Keratinocyte (primary cell): ENCODE measurements around the gene CLCNKB. TPM values are rescaled to one million over a fixed set of nuclear protein-coding genes. Genes with fewer than 3 reads are reported as not detected.

ENCODE experiments used
- DNase-seq: peaks from one replicate; pipeline ENCODE4 v3.0.0-alpha.2; 2011; ENCODE audit warnings: low read depth, missing footprints, low spot score
- FAIRE-seq: peaks from 2 replicates; lab custom pipeline; 2011; peaks lifted over from hg19 to GRCh38; lab: Jason Lieb, UNC
- H2AFZ ChIP-seq: 2 replicates; pipeline ENCODE4 v1.6.0; 2012; ENCODE audit warnings: low read length, control low read depth, inconsistent platforms; ENCODE audit not compliant: control insufficient read depth
- H3K27ac ChIP-seq: 2 replicates; pipeline ENCODE4 v1.5.1; 2011; ENCODE audit warnings: low read length; ENCODE audit not compliant: control insufficient read depth, insufficient read depth
- H3K27me3 ChIP-seq: 3 replicates; pipeline ENCODE4 v1.6.0; 2011; ENCODE audit warnings: low read length; ENCODE audit not compliant: control insufficient read depth, insufficient read depth; ENCODE audit errors: extremely low read depth
- H3K36me3 ChIP-seq, 2 experiments: 2 replicates in 1 of 2; 3 replicates in 1 of 2; pipeline ENCODE4 v1.5.1; 2011; ENCODE audit warnings: low read length in 2 of 2, mild to moderate bottlenecking in 1 of 2; ENCODE audit not compliant: control insufficient read depth in 2 of 2, insufficient read depth in 2 of 2; ENCODE audit errors: extremely low read depth in 1 of 2
- H3K4me1 ChIP-seq: 3 replicates; pipeline ENCODE4 v1.5.1; 2011; ENCODE audit warnings: low read length; ENCODE audit not compliant: control insufficient read depth, insufficient read depth; ENCODE audit errors: extremely low read depth
- H3K4me2 ChIP-seq: 3 replicates; pipeline ENCODE4 v1.6.0; 2011; ENCODE audit warnings: low read depth, low read length; ENCODE audit not compliant: control insufficient read depth, insufficient read depth; ENCODE audit errors: extremely low read depth
- H3K4me3 ChIP-seq, 3 experiments: fragments of 200-600 bp in 1 of 3; sonication (generic) in 1 of 3; 2 replicates in 2 of 3; 3 replicates in 1 of 3; pipeline ENCODE4 v1.5.1; 2011 to 2016; ENCODE audit warnings: low read length in 3 of 3, mild to moderate bottlenecking in 3 of 3, control low read depth in 2 of 3, inconsistent platforms in 1 of 3, low read depth in 1 of 3, mixed read lengths in 1 of 3, mixed run types in 1 of 3, moderate library complexity in 1 of 3; ENCODE audit not compliant: control insufficient read depth in 2 of 3, insufficient read depth in 2 of 3; ENCODE audit errors: extremely low read depth in 1 of 3
- H3K79me2 ChIP-seq: 2 replicates; pipeline ENCODE4 v1.6.0; 2012; ENCODE audit warnings: low read length; ENCODE audit not compliant: control insufficient read depth, insufficient read depth
- H3K9ac ChIP-seq: 3 replicates; pipeline ENCODE4 v1.6.0; 2011; ENCODE audit warnings: low read length; ENCODE audit not compliant: control insufficient read depth, insufficient read depth; ENCODE audit errors: extremely low read depth
- H3K9me1 ChIP-seq: 3 replicates; pipeline ENCODE4 v1.6.0; 2011; ENCODE audit warnings: low read length; ENCODE audit not compliant: control insufficient read depth, insufficient read depth; ENCODE audit errors: extremely low read depth
- H3K9me3 ChIP-seq: 2 replicates; pipeline ENCODE4 v1.5.1; 2012; ENCODE audit warnings: low read depth, low read length; ENCODE audit not compliant: control insufficient read depth
- H4K20me1 ChIP-seq: 3 replicates; pipeline ENCODE4 v1.6.0; 2011; ENCODE audit warnings: low read length; ENCODE audit not compliant: control insufficient read depth, insufficient read depth; ENCODE audit errors: extremely low read depth
- EZH2 ChIP-seq: IDR thresholded peaks from one replicate; pipeline ENCODE4 v1.6.1; 2012; ENCODE audit warnings: inconsistent platforms, mild to moderate bottlenecking, low read length, moderate library complexity
- dilution Hi-C: fragments of 300-500 bp; cut with MboI; formaldehyde crosslinking; loops from one replicate; pipeline ENCODE4 v1.7.0; 2020; ENCODE audit warnings: low sequenced_read_pairs; ENCODE audit not compliant: extremely low pct_ligation_motif_present
- polyA plus RNA-seq, 5 experiments: library from polyadenylated mRNA; depleted of rRNA in 3 of 5; stranded (reverse) in 3 of 5; stranded (forward) in 1 of 5; unstranded in 1 of 5; fragments of >200 nt; gene quantifications; 1 replicate in 1 of 5; 2 replicates in 3 of 5; 3 replicates in 1 of 5; pipeline versions ENCODE4 v1.2.1 to v1.2.3, GENCODE V29; 2011 to 2012; ENCODE audit warnings: missing spikeins in 2 of 5, low read depth in 1 of 5, low replicate concordance in 1 of 5
- TF ChIP-seq, protein P1 (sequence below), 3 experiments: IDR thresholded peaks in 1 of 3; conservative IDR thresholded peaks in 1 of 3; optimal IDR thresholded peaks in 1 of 3; 2 replicates in 2 of 3; 3 replicates in 1 of 3; pipeline versions ENCODE3 to v1.5.1; 2011; ENCODE audit warnings: low read length in 3 of 3, mild to moderate bottlenecking in 3 of 3, moderate library complexity in 2 of 3, control low read depth in 1 of 3, inconsistent platforms in 1 of 3; ENCODE audit not compliant: insufficient read depth in 2 of 3; ENCODE audit errors: extremely low read depth in 1 of 3

The CLCNKB gene
- polyA plus RNA-seq, 1 donor (not counting 4 experiments of a cell fraction or from before 2014, with no cell fraction given), result not detected

DNA sequence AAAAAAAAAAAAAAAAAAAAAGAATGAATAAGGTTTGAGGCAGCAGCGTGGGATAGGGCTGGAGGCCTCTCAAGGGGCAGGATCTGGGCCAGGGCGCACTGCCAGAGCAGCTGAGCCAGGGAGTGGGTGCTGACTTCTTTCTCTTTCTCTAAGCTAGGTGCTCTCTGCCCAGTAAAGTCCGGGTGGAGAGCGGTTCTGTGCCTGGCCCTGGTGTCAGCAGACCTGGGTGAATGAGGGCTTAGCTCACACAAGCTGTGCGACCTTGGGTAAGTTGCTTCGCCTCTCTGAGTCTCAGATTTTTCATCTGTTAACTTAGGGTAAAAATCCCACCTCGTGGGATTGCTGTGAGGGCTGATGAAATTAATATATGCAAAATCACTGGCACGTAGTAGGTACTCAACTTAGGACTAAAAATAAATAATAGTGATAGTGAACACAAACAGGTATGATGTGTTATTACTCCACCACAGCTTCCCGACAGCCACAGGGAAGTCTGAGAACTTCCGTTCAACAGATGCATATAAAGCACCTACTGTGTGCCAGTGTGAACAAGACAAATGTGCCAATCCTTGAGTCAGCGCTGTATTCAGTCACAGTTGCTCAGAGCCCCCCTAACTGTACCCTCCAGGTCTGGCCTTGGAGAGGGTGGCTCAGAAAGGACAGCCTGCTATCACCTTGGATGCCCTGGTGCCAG lies 31.9 kb downstream of the CLCNKB start:
- H3K4me3 ChIP-seq, result peak overlapping the region in 1 of 3 experiments; percentile 30
- H3K4me1 ChIP-seq, result peaks cover 33% of the 10 kb centered on the region
- H2AFZ ChIP-seq, result no peak overlapping the region
- dilution Hi-C loops, result no loop called here
- no peaks in the 10 kb centered on the region for H3K79me2 ChIP-seq
- TF ChIP-seq EZH2, result no peak
- TF ChIP-seq, protein P1, sequence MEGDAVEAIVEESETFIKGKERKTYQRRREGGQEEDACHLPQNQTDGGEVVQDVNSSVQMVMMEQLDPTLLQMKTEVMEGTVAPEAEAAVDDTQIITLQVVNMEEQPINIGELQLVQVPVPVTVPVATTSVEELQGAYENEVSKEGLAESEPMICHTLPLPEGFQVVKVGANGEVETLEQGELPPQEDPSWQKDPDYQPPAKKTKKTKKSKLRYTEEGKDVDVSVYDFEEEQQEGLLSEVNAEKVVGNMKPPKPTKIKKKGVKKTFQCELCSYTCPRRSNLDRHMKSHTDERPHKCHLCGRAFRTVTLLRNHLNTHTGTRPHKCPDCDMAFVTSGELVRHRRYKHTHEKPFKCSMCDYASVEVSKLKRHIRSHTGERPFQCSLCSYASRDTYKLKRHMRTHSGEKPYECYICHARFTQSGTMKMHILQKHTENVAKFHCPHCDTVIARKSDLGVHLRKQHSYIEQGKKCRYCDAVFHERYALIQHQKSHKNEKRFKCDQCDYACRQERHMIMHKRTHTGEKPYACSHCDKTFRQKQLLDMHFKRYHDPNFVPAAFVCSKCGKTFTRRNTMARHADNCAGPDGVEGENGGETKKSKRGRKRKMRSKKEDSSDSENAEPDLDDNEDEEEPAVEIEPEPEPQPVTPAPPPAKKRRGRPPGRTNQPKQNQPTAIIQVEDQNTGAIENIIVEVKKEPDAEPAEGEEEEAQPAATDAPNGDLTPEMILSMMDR (optimal IDR thresholded peaks at IDR 0.05 in 1 of 3, IDR thresholded peaks at IDR 0.05 in 1 of 3, conservative IDR thresholded peaks at IDR 0.05 in 1 of 3; ENCODE audit: extremely low read depth in 1 of 3, insufficient read depth in 2 of 3, low read length in 3 of 3), result no peak
- FAIRE-seq (no peak), DNase-seq (no peak)
- H3K9me3 ChIP-seq, result no peaks in the 10 kb centered on the region
- H3K4me2 ChIP-seq, result peak overlapping the region; percentile 62
- H3K27me3 ChIP-seq, result peaks cover 8% of the 10 kb centered on the region
- H3K9ac ChIP-seq, result peak overlapping the region; percentile 36
- H3K27ac ChIP-seq, result peak overlapping the region; percentile 60
- no peaks in the 10 kb centered on the region for H3K36me3 ChIP-seq
- H4K20me1 ChIP-seq, result no peaks in the 10 kb centered on the region
- H3K9me1 ChIP-seq, result no peaks in the 10 kb centered on the region

DNA sequence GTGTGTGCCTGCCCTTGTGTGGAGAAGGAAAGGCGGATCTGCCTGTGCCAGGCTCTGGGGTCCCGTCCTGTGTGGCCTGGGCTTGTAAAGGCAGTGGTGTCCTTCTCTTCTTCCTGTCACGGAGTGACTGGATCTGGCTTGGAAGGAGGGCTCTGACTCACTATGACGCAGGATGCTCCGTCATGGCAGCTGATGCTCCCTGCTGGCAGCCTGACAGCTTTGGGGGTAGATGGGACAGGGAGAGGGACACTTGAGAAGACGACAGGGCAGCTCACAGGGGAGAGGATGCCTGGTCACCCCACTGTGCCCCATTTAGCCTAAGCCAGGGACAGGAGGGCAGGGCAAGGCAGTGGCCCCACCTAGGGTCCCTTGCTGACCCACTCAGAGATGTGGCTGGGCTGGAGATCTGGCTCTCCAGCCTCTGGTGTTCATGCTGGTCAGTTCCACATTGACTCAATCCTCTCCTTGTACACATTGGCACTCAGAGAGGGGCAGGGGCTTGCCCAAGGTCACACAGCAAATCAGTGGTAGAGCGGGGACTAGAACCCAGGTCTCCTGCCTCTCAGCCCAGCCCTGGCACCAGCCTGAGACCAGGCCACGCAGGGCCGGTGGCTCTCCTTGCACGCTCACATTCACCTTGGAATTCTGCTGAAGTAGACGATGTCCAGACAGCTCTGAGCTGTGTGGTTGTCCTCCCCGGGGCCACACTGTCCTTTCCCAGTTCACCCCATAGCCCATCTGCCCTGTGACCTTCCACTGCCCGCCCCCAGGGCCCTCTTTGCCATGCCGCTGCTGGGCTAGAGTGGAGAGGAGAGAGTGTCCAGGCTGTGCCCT lies 32.7 kb downstream of the CLCNKB start:
- Histone ChIP-seq H3K4me3 (peak overlapping the region in 1 of 3 experiments; percentile 30), H3K9me1 (no peaks in the 10 kb centered on the region), H2AFZ (no peak overlapping the region), H3K4me1 (peaks cover 33% of the 10 kb centered on the region), H3K9ac (peak overlapping the region; percentile 39), H3K79me2 (no peaks in the 10 kb centered on the region), H3K27me3 (peaks cover 8% of the 10 kb centered on the region), H3K27ac (peak overlapping the region; percentile 60), H3K36me3 (no peaks in the 10 kb centered on the region), H3K9me3 (no peaks in the 10 kb centered on the region), H3K4me2 (peak overlapping the region; percentile 62), H4K20me1 (no peaks in the 10 kb centered on the region)
- no peak for TF ChIP-seq EZH2
- TF ChIP-seq, protein P1 (optimal IDR thresholded peaks at IDR 0.05 in 1 of 3, IDR thresholded peaks at IDR 0.05 in 1 of 3, conservative IDR thresholded peaks at IDR 0.05 in 1 of 3; ENCODE audit: extremely low read depth in 1 of 3, insufficient read depth in 2 of 3, low read length in 3 of 3), result no peak
- DNase-seq, result peak; percentile 85
- dilution Hi-C loops, result no loop called here
- FAIRE-seq, result peak; percentile 88
